Esophagus muscularis mucosa (tissue), 3 donors: Measurements from ENCODE around the gene QSOX2.

Experiments
- EP300 ChIP-seq: sonication (generic); formaldehyde crosslinking; IDR thresholded peaks from one replicate; pipeline ENCODE4 v1.6.1; 2017; ENCODE audit warnings: antibody characterized with exemption
- POLR2AphosphoS5 ChIP-seq, 2 donors: sonication (generic); formaldehyde crosslinking; IDR thresholded peaks; one replicate each; pipeline ENCODE4 v1.6.1; 2017; ENCODE audit warnings: antibody characterized with exemption in 2 of 2

- TF ChIP-seq POLR2AphosphoS5 (IDR thresholded peaks at IDR 0.05) (no peak), EP300 (no peak)
These were observed 52.3 kb downstream of the QSOX2 start for GRCh38 chr9:136193127-136193890.
